K562 (cell line): ENCODE data around the gene RPP14. TPM values are rescaled to one million over a fixed set of nuclear protein-coding genes. Genes with fewer than 3 reads are reported as not detected.

Experiments
- ATAC-seq: fragments of 200-7000 bp; cut with Tn5 transposase; 3 replicates; pipeline ENCODE4 v1.9.1; 2020; ENCODE audit warnings: moderate library complexity
- BruUV-seq: library from RNA; stranded (reverse); fragments of 400-500 nt; replicated peaks from 2 replicates; lab custom pipeline; 2021; lab: Mats Ljungman, UMichigan
- CTCF ChIA-PET: fragments of 300-600 bp; formaldehyde crosslinking; extraction: SDS; loops from one replicate; lab custom pipeline; 2021; ENCODE audit warnings: low intra/inter-chr PET ratio; lab: Yijun Ruan, JAX
- POLR2A ChIA-PET: fragments of 300-600, 350-650 bp; sonication (Branson Sonifier 250); formaldehyde crosslinking; extraction: SDS; loops from one replicate; lab custom pipeline; 2021; ENCODE audit warnings: antibody characterized with exemption, inconsistent platforms; lab: Yijun Ruan, JAX
- DNase-seq, 4 experiments: peaks; one replicate each; pipeline versions ENCODE4 v3.0.0 to v3.0.0-alpha.2; 2011 to 2018; ENCODE audit warnings: low spot score in 3 of 4, mixed read lengths in 3 of 4; ENCODE audit errors: extremely low read depth in 1 of 4
- FAIRE-seq: peaks from 2 replicates; lab custom pipeline; 2011; peaks lifted over from hg19 to GRCh38; lab: Jason Lieb, UNC
- H2AFZ ChIP-seq: 2 replicates; pipeline ENCODE4 v1.6.0; 2011; ENCODE audit warnings: low read depth, low read length, control low read depth, inconsistent platforms
- H3K27ac ChIP-seq: fragments of 200-600 bp; 3 replicates; pipeline ENCODE4 v1.8.0; 2011; ENCODE audit warnings: low read depth, mild to moderate bottlenecking, control low read depth, inconsistent platforms, low read length, moderate library complexity, mixed read lengths; ENCODE audit errors: extremely low read depth
- H3K27me3 ChIP-seq, 2 experiments: fragments of 300-600 bp in 1 of 2; 2 replicates in 1 of 2; 3 replicates in 1 of 2; pipeline versions ENCODE4 v1.6.0 to v1.8.0; 2011; ENCODE audit warnings: inconsistent platforms in 2 of 2, low read length in 2 of 2, mild to moderate bottlenecking in 1 of 2, mixed read lengths in 1 of 2, moderate library complexity in 1 of 2; ENCODE audit not compliant: control insufficient read depth in 2 of 2, insufficient read depth in 2 of 2
- H3K36me3 ChIP-seq: fragments of 300-600 bp; 3 replicates; pipeline ENCODE4 v1.8.0; 2011; ENCODE audit warnings: mild to moderate bottlenecking, low read length, inconsistent platforms; ENCODE audit not compliant: control insufficient read depth, insufficient read depth
- H3K4me1 ChIP-seq, 2 experiments: fragments of 200-600 bp in 1 of 2; replicated peaks in 1 of 2; 2 replicates in 1 of 2; 3 replicates in 1 of 2; pipeline versions ENCODE4 v1.5.1 to v1.8.0; 2011; ENCODE audit warnings: inconsistent platforms in 2 of 2, low read length in 2 of 2, mild to moderate bottlenecking in 1 of 2, mixed read lengths in 1 of 2, moderate library complexity in 1 of 2; ENCODE audit not compliant: control insufficient read depth in 2 of 2, insufficient read depth in 2 of 2
- H3K4me2 ChIP-seq: 2 replicates; pipeline ENCODE4 v1.6.1; 2011; ENCODE audit warnings: low read length, control low read depth, inconsistent platforms, mixed read lengths; ENCODE audit not compliant: insufficient read depth
- H3K4me3 ChIP-seq: fragments of 200-600 bp; sonication (generic), shearing (Covaris generic); 2 replicates; pipeline ENCODE4 v1.5.1; 2016; ENCODE audit warnings: control low read depth, inconsistent platforms
- H3K79me2 ChIP-seq: fragments of 200-600 bp; 3 replicates; pipeline ENCODE4 v1.8.0; 2011; ENCODE audit warnings: low read length, inconsistent platforms; ENCODE audit not compliant: control insufficient read depth, insufficient read depth
- H3K9ac ChIP-seq, 2 experiments: 2 replicates each; pipeline versions ENCODE4 v1.6.0 to v1.6.1; 2011; ENCODE audit warnings: low read depth in 2 of 2, low read length in 2 of 2, control low read depth in 1 of 2, inconsistent platforms in 1 of 2, mild to moderate bottlenecking in 1 of 2, mixed read lengths in 1 of 2; ENCODE audit not compliant: insufficient read depth in 1 of 2
- H3K9me1 ChIP-seq: one replicate; pipeline ENCODE4 v1.6.0; 2011; ENCODE audit warnings: inconsistent platforms, mild to moderate bottlenecking, low read length, moderate library complexity; ENCODE audit not compliant: control insufficient read depth, insufficient read depth
- H3K9me3 ChIP-seq: replicated peaks from 2 replicates; pipeline ENCODE4 v1.5.1; 2011; ENCODE audit warnings: low read depth, low read length, inconsistent platforms; ENCODE audit not compliant: control insufficient read depth, insufficient read depth
- H4K20me1 ChIP-seq: replicated peaks from 2 replicates; pipeline ENCODE4 v1.6.1; 2011; ENCODE audit warnings: low read length, inconsistent platforms, mixed read lengths; ENCODE audit not compliant: control insufficient read depth, insufficient read depth
- HNRNPLL ChIP-seq: fragments of 200-400 bp; formaldehyde crosslinking; IDR thresholded peaks from 2 replicates; pipeline ENCODE4 v1.6.1; 2017; ENCODE audit warnings: low read length, low read depth, mild to moderate bottlenecking; ENCODE audit not compliant: poor library complexity, severe bottlenecking
- PHF8 ChIP-seq: fragments of 200-600 bp; sonication (generic); IDR thresholded peaks from 2 replicates; pipeline ENCODE4 v1.6.1; 2012; ENCODE audit warnings: mixed run types, mild to moderate bottlenecking, inconsistent platforms, low read length, moderate library complexity, borderline replicate concordance
- POU5F1 ChIP-seq: fragments of 150-350 bp; IDR thresholded peaks from 2 replicates; pipeline ENCODE4 v1.6.1; 2014; ENCODE audit warnings: borderline replicate concordance, low read length, low read depth, mild to moderate bottlenecking; ENCODE audit not compliant: partially characterized antibody
- RBBP5 ChIP-seq: fragments of 200-600 bp; sonication (generic); IDR thresholded peaks from 2 replicates; pipeline ENCODE4 v1.6.1; 2012; ENCODE audit warnings: borderline replicate concordance, mild to moderate bottlenecking, low read length, control low read depth, inconsistent platforms; ENCODE audit not compliant: insufficient read depth, poor library complexity, severe bottlenecking
- ZNF121 ChIP-seq: sonication (generic); formaldehyde crosslinking; conservative IDR thresholded peaks from 2 replicates; pipeline ENCODE4 v1.8.0; 2022; ENCODE audit warnings: missing genetic modification reagents
- ZNF507 ChIP-seq: conservative IDR thresholded peaks from 2 replicates; pipeline ENCODE4 v1.6.1; 2017; ENCODE audit warnings: missing genetic modification characterization, missing compliant biosample characterization
- WGBS: fragments of 100-300 bp; shearing (Covaris generic); methylation state at CpG from one replicate; pipeline ENCODE4 v1.1.6; 2016; ENCODE audit warnings: low coverage, mixed read lengths; ENCODE audit not compliant: insufficient coverage; ENCODE audit errors: missing lambda C conversion rate; 5-methylcytosine and 5-hydroxymethylcytosine counted together
- in situ Hi-C: fragments of 300-500 bp; cut with MboI; formaldehyde crosslinking; loops from 4 replicates; pipeline ENCODE4 v1.15.0; 2018; ENCODE audit warnings: inconsistent platforms, mixed read lengths
- intact Hi-C: fragments of 100-400 bp; cut with micrococcal nuclease; formaldehyde crosslinking; loops from 2 replicates; pipeline ENCODE4 v1.14.2; 2022
- polyA plus RNA-seq, 8 experiments: library from polyadenylated mRNA; depleted of rRNA in 4 of 8; stranded (reverse) in 5 of 8; unstranded in 3 of 8; fragments of >200 nt; fragmentation: Nextera tagmentation in 2 of 8; fragmentation: Illumina TruSeq in 1 of 8; extraction: Ambion mirVana in 2 of 8; extraction: Trizol in 1 of 8; gene quantifications; 2 replicates each; pipeline versions ENCODE4 v1.2.1 to v1.2.3, GENCODE V29; 2011 to 2014; ENCODE audit warnings: inconsistent platforms in 1 of 8, missing spikeins in 1 of 8
- total RNA-seq, 7 experiments: library from RNA; depleted of rRNA in 6 of 7; stranded (reverse); fragments of >200 nt in 6 of 7; fragmentation: Illumina TruSeq in 2 of 7; extraction: Trizol in 2 of 7; gene quantifications; 2 replicates each; pipeline versions ENCODE4 v1.2.1 to v1.2.3, GENCODE V29; 2011 to 2021; ENCODE audit warnings: low replicate concordance in 1 of 7
- TF ChIP-seq, protein P1 (sequence below): fragments of 250-450 bp; sonication (Bioruptor Pico); IDR thresholded peaks from 2 replicates; pipeline ENCODE4 v1.8.0; 2021; ENCODE audit warnings: moderate library complexity, mild to moderate bottlenecking, inconsistent platforms
- TF ChIP-seq, protein P2 (sequence below), 2 experiments: fragments of 450-650 bp in 1 of 2; sonication (generic) in 1 of 2; formaldehyde crosslinking; conservative IDR thresholded peaks; 2 replicates each; pipeline versions ENCODE4 v1.4.0 to v1.8.1; 2020 to 2022; ENCODE audit warnings: mild to moderate bottlenecking in 1 of 2, missing genetic modification reagents in 1 of 2

The RPP14 gene
- total and polyA plus RNA-seq, 9 of the 15 experiments (the other 6 are each of a cell fraction or from before 2014, with no cell fraction given) = 13.5 to 20.8 (median 15.4) TPM

DNA sequence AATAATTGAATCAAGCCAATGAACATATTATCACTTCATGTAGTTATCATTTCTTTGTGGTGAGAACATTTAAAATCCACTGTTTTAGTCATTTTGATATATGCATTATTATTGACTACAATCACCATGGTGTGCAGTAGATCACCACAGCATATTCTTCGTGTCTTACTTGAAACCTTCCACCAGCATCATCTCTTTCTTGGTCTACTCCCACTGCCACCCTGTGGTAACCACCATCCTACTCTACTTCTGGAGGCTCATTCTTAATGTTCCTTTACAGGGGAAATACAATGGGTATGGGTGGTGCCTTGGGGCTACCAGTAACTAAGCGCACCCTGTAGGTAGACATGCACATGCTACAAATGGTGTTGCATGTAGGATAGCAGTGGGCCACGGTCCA is 52.0 kb downstream of the RPP14 start:
- no peak for TF ChIP-seq PHF8
- TF ChIP-seq, protein P1, sequence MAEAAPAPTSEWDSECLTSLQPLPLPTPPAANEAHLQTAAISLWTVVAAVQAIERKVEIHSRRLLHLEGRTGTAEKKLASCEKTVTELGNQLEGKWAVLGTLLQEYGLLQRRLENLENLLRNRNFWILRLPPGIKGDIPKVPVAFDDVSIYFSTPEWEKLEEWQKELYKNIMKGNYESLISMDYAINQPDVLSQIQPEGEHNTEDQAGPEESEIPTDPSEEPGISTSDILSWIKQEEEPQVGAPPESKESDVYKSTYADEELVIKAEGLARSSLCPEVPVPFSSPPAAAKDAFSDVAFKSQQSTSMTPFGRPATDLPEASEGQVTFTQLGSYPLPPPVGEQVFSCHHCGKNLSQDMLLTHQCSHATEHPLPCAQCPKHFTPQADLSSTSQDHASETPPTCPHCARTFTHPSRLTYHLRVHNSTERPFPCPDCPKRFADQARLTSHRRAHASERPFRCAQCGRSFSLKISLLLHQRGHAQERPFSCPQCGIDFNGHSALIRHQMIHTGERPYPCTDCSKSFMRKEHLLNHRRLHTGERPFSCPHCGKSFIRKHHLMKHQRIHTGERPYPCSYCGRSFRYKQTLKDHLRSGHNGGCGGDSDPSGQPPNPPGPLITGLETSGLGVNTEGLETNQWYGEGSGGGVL (CRISPR knock-in tag) = no peak
- TF ChIP-seq POU5F1 = no peak
- no peak for TF ChIP-seq ZNF507 (tag)
- TF ChIP-seq, protein P2, sequence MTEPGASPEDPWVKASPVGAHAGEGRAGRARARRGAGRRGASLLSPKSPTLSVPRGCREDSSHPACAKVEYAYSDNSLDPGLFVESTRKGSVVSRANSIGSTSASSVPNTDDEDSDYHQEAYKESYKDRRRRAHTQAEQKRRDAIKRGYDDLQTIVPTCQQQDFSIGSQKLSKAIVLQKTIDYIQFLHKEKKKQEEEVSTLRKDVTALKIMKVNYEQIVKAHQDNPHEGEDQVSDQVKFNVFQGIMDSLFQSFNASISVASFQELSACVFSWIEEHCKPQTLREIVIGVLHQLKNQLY (CRISPR knock-in tag; conservative IDR thresholded peaks at IDR 0.05) = no peak
- no peak for TF ChIP-seq ZNF121 (CRISPR knock-in tag)
- no peak for TF ChIP-seq HNRNPLL
- no peak for TF ChIP-seq RBBP5
- Histone ChIP-seq H3K79me2 (no peaks in the 10 kb centered on the region), H3K4me2 (no peak overlapping the region), H4K20me1 (no peaks in the 10 kb centered on the region), H3K9me1 (no peaks in the 10 kb centered on the region), H3K4me3 (no peak overlapping the region), H3K4me1 (no peaks in the 10 kb centered on the region; a peak in 1 of 5 replicates), H3K36me3 (no peaks in the 10 kb centered on the region), H3K9me3 (no peaks in the 10 kb centered on the region), H3K27ac (no peak overlapping the region), H3K9ac (no peak overlapping the region), H3K27me3 (no peaks in the 10 kb centered on the region), H2AFZ (no peak overlapping the region)
- ATAC-seq (no peak), FAIRE-seq (no peak), DNase-seq (no peak)
- ChIA-PET POLR2A (no interaction called here), CTCF (no interaction called here)
- 70% methylated on average over 3 of the region's 3 CpGs for WGBS
- in situ Hi-C loops (no loop called here), intact Hi-C loops (no loop called here)
- no TSS peak for BruUV-seq
